Stimulated activated CD4-positive, alpha-beta T cell treated with anti-CD3 and anti-CD28 coated beads, Interleukin-4, amount 100 ng/mL, for 4 hours (primary cell): Measurements from ENCODE around the gene ZIC5.

ENCODE experiments used
- DNase-seq, 2 experiments: peaks; one replicate each; pipeline ENCODE4 v3.0.0-alpha.2; 2020

The ZIC5 gene

DNA sequence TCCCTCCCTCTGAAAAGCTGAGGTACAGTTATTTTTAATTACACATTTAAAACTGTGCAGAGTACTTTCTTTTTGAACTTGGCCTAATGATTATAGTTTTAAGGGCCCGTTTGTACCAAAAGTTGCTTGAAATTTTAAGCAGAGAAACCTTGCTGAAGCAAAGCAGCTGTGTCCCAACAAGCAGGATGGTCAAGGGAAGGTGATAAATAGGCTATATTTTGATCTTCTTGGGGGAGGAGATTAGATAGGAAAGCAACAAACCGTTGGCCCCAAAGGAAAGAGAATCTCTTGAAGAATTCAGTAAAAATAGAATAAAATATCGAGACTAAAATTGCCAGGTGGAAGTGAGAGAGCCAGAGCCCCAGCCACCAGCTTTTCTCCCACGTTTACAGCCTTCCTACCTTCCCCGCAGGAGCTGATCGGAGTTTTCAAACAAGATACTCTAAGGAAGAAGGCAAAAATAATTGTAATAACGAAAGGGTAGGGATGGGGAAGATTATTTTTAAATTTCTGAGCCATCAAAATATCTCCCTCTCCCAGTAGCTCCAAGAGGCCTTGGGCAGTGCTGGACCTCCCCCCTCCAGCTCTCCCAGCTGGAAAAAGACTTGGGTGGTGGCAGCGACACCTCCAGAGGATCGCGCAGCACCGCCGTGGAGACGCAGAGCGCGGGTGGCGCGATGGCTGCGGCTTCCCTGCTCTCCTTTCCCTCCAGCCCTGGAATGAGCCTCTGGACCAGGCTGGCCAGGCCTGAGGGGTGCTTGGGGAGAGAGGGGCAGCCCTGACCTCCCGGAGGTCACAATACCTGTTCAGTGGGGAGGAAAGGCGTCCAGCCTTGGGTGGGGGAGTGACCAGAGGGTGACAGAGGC is 15.8 kb upstream of the ZIC5 start:
- no peak for DNase-seq

DNA sequence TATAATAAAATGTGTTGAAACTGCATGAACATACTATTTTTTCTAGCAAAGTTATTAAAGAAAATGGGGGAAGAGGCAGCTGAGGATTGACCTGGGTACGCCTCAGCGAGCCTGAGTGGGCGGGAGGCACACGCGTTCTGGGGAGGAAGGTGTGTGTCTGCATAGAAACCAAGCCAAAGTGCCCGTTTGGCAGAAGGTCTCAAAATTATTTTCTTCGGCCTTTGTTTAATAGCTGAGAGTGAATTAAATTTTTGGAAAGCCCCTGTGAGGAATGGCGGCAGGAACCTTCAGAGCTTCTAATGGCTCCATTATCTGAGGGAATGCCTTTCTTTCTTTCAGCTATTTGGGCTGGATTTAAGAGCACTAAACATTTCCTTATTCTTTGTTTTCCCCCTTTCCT is 15.2 kb upstream of the ZIC5 start:
- no peak for DNase-seq

DNA sequence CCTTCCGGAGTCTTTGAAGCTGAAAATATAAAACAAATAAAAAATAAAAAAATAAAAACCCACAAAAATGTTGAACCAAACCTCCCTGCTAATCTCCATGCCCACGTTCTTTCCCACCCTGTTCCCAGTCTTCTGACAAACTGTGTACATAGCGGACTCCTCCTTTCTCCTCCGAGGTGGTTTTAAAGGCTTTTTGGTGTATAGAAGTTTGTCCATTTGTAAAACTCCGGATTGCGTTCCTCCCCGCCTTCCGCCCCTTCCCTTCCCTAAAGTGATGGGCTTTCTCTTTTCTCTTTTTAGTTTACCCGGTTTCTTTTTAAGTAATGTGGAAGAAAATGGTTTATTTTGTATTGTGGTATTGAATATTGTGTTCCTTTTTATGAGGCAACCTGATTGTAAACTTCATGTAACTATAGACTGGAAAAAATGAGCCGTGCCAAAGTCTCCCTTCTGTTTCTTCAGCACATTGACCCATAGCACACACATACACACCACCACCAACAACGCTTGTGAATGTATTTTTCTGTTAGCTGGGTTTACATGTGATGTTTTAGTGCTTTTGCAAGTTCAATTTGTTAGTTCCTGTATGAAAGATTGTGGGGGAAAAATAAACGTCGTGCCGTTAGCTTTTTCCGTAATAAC is 14.4 kb upstream of the ZIC5 start:
- DNase-seq = no peak

- no peak for DNase-seq
Measured at GRCh38 chr13:99985241-99985874, 13.8 kb upstream of the ZIC5 start.

DNA sequence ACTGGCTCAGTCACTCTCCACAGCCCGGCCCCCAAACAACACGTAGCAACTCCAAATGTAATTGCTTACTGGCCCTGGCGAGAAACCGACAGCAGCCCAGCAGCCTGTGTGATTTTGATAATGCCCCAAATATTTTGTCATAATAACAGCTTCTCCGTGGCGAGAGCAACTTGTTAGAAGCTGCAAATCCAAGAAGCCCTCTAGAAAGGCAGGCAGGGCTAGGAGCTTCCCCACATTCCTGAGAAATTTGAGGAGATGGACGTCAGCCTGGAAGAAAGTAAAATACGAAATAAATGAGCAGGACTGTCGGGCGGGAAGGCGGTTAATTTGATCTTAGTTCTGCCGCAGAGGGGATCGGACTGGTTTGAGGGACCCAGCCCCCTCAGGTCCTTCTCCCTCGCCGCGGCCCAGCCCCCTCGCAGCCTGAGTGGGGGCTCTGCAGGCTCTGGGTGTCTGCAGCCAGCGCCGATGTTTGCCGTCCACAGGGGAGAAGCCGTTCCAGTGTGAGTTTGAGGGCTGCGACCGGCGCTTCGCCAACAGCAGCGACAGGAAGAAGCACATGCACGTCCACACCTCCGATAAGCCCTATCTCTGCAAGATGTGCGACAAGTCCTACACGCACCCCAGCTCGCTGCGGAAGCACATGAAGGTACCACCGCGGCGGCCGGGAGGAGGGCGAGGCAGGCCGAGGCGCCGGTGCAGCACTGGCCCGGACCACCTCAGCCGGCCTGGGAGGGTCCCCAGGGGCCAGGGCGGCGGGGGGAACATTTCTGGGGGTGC is 13.1 kb upstream of the ZIC5 start:
- DNase-seq = no peak

DNA sequence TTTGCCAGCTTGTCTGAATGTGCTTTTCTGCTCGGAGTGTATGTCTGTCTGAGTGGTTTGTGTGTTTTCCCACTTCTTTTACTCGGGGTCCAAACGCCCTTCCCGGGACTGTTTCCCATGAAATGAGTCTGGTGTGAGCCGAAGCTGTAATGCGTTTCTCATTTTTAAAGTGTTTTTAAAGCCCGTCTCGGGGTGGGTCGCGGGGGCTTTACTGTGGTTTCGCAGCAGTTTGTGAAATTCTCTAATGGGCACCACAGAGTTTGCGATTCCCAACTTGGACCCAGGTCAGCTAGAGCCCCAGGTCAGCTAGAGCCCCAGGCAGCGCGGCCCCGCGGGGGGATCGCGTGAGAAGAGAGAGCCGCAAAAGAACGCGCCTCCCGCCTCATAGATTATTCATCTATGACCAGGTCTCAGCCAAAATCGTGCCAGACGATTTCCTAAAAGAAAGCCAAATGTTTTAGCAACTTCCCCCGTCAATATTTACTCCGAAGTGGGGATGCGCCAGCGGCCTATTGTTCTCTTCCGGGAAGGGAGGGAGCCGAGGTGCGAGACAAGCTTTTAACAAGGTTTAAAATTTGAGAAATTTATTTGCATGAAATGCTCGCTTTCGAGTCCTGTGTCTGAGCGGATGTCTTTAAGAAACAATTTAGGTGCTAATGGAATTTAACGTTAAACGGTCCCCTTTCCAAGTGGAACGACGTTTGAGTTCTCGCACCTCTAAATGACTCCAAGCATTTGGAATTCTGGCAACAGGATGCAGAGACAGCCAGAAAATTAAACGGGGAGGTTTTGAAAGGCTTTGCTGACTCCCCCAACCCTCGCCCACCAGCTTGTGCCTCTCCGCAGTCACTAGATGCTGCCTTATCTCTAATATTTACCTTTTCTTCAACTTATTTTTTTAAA is 12.2 kb upstream of the ZIC5 start:
- DNase-seq = no peak

- no peak for DNase-seq
Measured at GRCh38 chr13:99982731-99983498, 11.3 kb upstream of the ZIC5 start.

DNA sequence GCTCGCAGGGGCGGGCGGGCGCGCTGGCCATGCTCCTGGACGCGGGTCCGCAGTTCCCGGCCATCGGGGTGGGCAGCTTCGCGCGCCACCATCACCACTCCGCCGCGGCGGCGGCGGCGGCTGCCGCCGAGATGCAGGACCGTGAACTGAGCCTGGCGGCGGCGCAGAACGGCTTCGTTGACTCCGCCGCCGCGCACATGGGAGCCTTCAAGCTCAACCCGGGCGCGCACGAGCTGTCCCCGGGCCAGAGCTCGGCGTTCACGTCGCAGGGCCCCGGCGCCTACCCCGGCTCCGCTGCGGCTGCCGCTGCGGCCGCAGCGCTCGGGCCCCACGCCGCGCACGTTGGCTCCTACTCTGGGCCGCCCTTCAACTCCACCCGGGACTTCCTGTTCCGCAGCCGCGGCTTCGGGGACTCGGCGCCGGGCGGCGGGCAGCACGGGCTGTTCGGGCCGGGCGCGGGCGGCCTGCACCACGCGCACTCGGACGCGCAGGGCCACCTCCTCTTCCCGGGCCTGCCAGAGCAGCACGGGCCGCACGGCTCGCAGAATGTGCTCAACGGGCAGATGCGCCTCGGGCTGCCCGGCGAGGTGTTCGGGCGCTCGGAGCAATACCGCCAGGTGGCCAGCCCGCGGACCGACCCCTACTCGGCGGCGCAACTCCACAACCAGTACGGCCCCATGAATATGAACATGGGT is 10.6 kb upstream of the ZIC5 start:
- no peak for DNase-seq

- DNase-seq = no peak
Measured at GRCh38 chr13:99981735-99982035, 10.1 kb upstream of the ZIC5 start, which contains the start of gene ZIC2. Gene ZIC2, plus strand, starts transcription at chr13:99981784. Its CDS starts 281 bp downstream, at chr13:99982065.

- no peak for DNase-seq
Measured at GRCh38 chr13:99980824-99981734, 9.5 kb upstream of the ZIC5 start.

GRCh38 chr13:99980201-99980823 is 8.7 kb upstream of the ZIC5 start:
- peak; percentile 62 to 66 for DNase-seq

DNA sequence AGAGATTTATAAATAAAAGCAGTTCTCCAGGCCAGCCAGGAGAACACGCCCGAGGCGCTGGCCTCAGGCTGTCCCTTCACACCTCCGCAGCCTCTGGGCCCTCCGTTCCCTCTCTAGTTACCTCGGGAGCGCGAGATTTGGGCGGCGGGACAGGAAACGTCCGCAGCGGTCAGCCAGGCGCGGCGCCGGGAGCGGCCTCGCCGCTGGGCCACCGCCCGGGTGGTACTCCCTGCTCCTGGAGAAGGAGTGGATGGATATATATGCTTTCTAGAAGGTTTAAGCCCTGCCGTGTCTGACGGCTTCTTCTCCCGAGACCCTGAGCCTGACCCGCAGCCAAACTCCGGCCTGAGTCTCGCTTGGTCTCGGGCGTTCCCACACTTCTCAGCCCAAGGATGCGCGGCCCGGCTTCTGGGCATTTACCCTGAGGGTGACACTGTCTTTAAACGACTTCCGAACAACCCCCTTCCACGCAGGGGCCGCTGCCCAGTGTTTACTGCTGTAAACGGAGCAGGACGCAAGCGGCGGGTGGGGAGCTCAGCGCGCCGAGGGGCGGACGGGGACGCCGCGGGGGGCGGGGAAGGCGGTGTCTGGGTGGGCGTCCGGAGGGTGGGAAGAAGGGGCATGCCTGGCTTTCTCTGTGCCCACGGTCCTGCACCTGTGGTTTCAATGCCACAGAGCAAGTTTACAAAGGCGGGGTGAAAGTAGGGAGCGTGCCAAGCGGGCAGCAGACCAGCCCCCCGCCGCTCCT is 8.1 kb upstream of the ZIC5 start:
- no peak for DNase-seq

GRCh38 chr13:99978799-99979452 is 7.4 kb upstream of the ZIC5 start:
- no peak for DNase-seq

GRCh38 chr13:99977912-99978798 is 6.6 kb upstream of the ZIC5 start:
- DNase-seq = no peak

- DNase-seq = no peak
Measured at GRCh38 chr13:99977334-99977911, 5.9 kb upstream of the ZIC5 start.

DNA sequence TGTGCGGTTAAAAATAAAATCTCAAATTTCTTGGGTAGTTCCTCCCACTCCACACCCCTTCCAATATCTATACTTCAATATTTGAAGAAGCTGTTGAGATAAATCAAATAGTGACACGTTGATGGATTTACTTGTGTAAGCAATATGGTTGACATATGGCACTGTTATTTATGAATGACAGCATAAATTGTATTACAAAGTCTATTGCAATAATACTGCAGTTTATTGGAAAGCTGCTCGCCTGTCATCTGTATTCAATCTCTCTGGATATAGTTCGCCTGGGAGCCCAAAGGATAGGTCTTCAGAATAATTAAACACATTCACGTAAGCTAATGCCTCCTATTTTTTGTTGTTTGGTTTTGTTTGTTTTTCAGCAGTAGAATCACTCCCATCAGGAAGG is 5.0 kb upstream of the ZIC5 start:
- no peak for DNase-seq
